Right ventricle myocardium superior (tissue), 1 donor: ENCODE data around the gene PPIL4. TPM values are rescaled to one million over a fixed set of nuclear protein-coding genes. Genes with fewer than 3 reads are reported as not detected.

Source experiments
- ATAC-seq: fragments of 200-7000 bp; cut with Tn5 transposase; one replicate; pipeline ENCODE4 v1.9.1; 2020; ENCODE audit warnings: mild to moderate bottlenecking; ENCODE audit not compliant: poor library complexity
- DNase-seq: peaks from one replicate; pipeline ENCODE4 v3.0.0-alpha.2; 2020
- intact Hi-C: fragments of 100-400 bp; cut with DNase I; formaldehyde crosslinking; loops from one replicate; pipeline ENCODE4 v1.11.2; 2022
- total RNA-seq: library from RNA; stranded (reverse); fragmentation: NEBNext Ultra II Directional; extraction: Animal tissue kit (Norgen Biotek cat#: 25700); gene quantifications from one replicate; pipeline ENCODE4 v1.2.1, GENCODE V29; 2021
- donor health status: DM: no; HTN: yes; CAD: no; lungs with severe emphysema.

PPIL4 gene
- total RNA-seq, 1 donor from 2014 or later = 13.9 TPM

- intact Hi-C loops = no loop called here
- DNase-seq (no peak), ATAC-seq (no peak)
These were observed 52.0 kb downstream of the PPIL4 start for GRCh38 chr6:149493761-149494320.

DNA sequence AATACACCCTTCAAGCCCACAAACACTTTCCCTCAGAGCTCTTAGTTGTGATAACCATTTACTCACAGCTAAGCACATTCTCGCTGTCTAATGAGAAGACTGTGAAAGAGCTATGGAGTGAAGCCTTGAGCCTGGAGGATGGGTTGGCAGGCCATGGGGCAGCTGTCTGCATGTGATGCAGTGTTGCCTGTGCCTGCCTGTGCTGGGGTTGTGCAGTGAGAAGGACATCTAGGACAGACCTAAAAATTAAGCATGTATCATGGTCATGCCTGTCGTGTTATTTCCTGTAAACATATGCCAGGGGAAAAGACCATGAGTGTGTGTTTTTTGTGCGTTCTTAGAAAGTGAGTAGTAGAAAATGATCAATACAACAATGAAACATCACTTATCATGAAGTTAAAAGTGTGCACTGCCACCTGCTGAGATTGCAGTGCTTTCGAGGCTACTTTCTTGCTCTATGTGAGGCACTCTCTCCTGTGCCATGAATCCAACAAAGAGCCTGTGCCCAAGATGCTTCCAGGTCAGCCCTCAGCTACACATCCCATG is 53.0 kb downstream of the PPIL4 start:
- no peak for ATAC-seq
- no peak for DNase-seq
- intact Hi-C loops = no loop called here

DNA sequence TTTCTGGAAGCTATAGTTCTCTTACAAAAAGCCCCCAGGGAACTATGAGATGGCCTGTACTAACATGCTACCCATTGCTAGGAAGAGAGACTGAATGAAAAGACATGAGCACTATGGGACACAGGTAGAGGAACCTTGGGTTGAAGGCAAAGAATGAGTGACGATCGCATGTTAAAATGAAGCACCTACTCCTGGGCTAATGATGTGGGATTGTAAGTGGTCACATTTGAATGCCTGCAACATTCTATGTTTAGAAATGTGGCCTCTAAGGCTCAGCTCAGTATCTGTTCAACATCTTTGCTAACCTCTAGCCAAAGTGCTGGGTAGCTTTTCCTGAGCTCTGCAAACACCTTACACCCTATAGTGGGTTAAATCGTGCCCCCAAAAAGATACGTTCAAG is 55.9 kb downstream of the PPIL4 start:
- intact Hi-C loops = no loop called here
- DNase-seq = no peak
- no peak for ATAC-seq

DNA sequence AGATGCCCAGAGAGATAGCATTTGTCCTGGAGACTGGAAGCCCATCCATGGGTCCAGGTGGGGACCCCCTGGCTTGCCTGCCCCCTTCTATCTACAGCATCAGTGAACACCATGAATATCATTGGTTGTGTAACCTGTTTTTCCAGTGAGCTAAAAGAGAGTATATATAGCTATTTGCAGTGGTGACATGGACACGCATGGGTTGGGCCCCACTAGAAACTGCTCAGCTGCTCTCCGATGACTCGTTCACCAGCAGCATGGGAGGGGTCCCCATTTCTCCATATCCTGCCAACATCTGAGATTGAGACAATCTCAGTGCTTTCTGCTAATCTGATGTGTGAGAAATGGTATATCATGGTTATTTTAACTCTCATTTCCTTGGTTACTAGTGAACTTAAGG is 57.0 kb downstream of the PPIL4 start:
- ATAC-seq = no peak
- DNase-seq = no peak
- intact Hi-C loops = no loop called here

GRCh38 chr6:149487316-149487715 is 58.5 kb downstream of the PPIL4 start:
- intact Hi-C loops = no loop called here
- DNase-seq (no peak), ATAC-seq (no peak)

DNA sequence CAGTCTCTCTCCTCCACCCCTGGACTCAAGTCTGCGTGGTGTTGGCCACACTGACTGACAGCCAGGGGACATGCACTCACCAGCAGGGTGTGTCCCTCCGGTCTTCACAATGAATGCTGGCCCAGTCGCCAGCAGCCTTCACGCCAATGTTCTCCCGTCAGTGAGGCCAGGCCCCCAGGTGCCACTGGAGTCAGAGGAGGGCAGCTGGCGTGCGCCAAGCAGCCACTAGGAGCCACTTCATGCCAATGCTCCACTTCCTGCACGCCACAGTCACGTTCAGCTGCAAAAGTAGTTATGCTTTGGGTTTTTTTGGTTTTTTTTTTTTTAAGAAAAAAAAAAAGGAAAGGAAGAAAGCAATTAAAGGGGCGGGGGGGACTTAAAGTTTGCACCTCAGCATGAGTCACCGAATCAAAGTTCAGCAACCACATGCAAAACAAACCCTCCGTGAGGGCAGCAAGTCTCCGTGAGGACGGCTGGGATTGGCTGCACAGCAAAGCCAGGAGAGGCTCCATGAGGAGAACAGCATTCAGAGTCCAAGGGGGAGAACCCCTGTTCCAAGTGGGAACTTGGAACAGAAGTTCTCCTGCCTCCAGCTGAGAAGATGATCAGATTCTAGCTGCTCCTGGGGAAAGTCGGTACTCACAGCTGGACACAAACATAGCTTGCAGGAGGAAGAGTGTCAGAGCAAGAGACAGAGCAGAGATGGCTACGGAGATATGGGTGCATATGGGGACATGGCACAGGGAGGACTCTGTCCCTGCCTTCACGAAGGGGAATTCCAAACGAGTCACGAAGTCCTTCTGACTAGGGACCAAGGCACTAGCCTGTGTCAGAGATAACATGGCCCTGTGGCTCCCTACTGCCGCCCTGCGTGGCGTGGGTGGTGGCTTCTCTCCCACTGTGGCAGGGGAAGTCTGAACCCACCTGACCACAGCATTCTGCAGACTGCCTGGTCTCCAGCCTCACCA is 60.8 kb downstream of the PPIL4 start, which contains the start of gene ZC3H12D:
ZC3H12D (minus strand) TSS at position 282 of the 968 bp plus-strand sequence. CDS start 10,471 bp downstream, outside the sequence.
- intact Hi-C loops = no loop called here
- peak; percentile 64 for ATAC-seq

GRCh38 chr6:149483849-149484655 is 61.8 kb downstream of the PPIL4 start:
- DNase-seq (no peak), ATAC-seq (no peak)
- intact Hi-C loops = no loop called here

More for the DNA sequence above, 60.8 kb downstream of the PPIL4 start, which contains the start of gene ZC3H12D:
- peak; percentile 83 for DNase-seq

DNA sequence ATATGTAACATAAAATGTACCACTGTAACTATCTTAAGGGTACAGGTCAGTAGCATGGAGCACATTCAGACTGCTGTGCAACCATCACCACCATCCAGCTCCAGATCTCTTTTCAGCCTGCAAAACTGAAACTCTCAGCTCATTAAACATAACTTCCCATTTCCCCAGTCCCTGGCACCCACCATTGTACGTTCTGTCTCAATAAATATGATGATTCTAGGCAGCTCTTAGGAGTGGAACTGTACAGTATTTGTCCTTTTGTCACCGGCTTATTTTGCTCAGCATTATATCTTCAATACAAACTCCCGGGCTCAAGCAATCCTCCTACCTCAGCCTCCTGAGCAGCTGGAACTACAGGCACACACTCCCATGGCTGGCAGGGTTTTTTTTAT is 62.5 kb downstream of the PPIL4 start:
- intact Hi-C loops = no loop called here
- DNase-seq (no peak), ATAC-seq (peak; percentile 32)

- no peak for DNase-seq
- intact Hi-C loops = no loop called here
- ATAC-seq = peak; percentile 32
These were observed 63.1 kb downstream of the PPIL4 start for GRCh38 chr6:149482545-149483333.

- DNase-seq (no peak), ATAC-seq (no peak)
- intact Hi-C loops = no loop called here
These were observed 65.2 kb downstream of the PPIL4 start for GRCh38 chr6:149480502-149481280.

- intact Hi-C loops = no loop called here
- no peak for DNase-seq
- ATAC-seq = no peak
These were observed 67.1 kb downstream of the PPIL4 start for GRCh38 chr6:149478631-149479314.

- intact Hi-C loops = no loop called here
- ATAC-seq (no peak), DNase-seq (no peak)
These were observed 68.3 kb downstream of the PPIL4 start for GRCh38 chr6:149477544-149477943.

DNA sequence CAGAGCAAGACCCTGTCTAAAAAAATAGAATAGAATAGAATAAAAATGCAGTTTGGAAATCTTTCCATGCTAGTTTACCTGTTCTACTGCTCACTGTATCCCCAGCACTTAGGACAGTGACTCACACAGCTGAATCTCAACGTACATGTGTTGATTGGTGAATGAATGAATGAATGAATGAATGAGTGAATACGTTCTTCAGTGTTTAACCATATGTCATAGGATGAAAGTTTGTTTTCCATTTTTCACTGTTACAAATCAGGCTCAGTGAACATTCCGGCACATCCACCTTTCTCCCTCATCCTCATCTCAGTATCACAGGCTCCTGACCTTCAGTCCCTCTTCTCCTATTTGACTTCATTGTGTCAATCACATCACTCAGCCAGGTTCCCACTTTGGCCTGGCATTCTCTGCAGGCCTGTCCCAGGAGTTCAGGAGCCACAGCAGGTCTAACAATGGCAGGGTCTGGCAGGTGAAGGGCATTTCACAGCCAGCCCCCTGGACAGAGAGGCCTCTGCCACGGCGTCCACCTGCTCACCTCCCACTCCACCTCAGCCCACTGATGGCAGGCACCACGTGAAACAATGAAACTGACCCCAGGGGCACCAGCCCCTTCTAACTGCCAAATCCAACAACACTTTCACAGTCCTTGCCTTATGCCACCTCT is 68.9 kb downstream of the PPIL4 start:
- DNase-seq (no peak), ATAC-seq (no peak)
- intact Hi-C loops = no loop called here

DNA sequence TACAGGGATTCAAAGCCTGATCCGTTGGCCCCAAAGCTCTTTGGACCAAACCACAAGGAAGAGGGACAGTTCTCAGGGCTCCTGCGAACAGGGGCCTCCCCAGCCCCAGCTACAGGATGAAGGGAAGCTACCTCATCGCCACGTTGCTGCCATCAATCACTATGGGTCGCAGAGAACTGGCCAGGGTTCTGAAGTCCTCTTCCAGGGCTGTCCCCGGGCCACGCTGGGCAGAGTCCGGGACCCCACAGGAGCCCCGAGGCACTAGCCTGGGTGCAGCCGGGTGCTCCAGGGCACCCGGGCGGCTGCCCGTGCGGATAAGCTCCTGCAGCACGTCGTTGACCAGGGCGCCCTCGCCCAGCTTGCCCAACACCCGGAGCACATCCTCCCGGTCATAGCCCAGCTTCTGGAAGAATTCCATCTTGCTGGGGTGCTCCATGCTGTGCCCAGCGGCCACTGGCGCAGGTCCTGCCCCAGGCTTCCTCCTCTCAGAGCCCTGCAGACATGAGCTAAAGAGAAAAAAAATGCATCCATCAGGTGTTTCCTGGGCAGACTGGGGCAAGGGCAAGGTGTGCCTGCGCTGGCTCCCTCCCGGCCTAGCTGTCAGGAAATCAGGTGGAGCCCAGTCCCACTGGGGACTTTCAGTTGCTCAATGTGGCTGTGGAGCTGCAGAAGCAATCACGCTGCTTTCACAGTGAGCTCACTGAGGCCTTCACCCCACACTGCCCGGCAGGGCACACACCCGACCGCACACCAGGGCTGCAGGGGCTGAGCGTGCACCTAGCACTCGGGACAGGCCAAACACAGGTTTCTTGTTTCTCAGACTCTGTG is 71.5 kb downstream of the PPIL4 start:
- no peak for ATAC-seq
- no peak for DNase-seq
- intact Hi-C loops = no loop called here
